HG02840 (cell line): ENCODE measurements around the gene PKIG.

Source experiments
- ATAC-seq: cut with Tn5 transposase; IDR thresholded peaks from one replicate; pipeline ENCODE4 v1.9.1; 2021; ENCODE audit warnings: mild to moderate bottlenecking, moderate library complexity, moderate number of reproducible peaks; ENCODE audit not compliant: unreplicated experiment, low FRiP score

Gene PKIG

GRCh38 chr20:44615876-44616603 is 33.7 kb downstream of the PKIG start:
- no peak for ATAC-seq

DNA sequence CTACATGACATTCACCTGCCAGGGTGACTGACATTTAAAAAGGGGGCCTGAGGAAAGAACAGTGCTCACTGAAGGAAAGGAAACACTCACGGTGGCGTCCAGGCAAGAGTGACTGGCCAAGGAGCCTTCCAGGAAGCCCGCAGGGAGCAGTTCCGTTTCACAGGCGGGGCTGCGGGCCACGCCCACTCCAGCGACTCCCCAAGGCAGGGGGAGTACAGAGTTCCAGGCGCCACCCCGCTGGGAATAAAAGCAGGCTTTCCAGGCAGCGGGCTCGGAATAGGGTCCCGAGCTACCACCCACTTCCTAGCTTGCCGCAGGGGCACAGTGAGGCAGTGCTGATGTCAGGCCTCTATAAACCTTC is 34.2 kb downstream of the PKIG start:
- no peak for ATAC-seq

- no peak for ATAC-seq
Observed at GRCh38 chr20:44618318-44618731, 35.9 kb downstream of the PKIG start.

DNA sequence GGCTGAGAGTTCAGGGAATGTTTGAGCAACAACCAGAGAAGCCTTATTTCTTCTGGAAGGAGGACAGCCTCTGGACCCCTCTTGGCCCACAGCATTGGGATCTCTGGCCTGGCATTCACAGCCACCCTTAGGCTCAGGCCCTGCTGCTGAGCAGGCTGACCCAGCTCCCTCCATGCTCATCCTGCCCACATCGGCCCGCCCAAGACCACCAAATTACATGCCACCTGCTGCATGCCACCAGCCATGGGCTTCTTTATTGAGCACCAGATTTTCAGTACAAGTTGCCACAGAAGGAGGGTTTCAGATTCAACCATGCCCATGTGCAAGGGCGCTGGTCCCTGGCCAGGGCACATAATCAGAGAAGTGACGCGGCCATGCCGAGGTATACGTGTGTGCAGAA is 36.9 kb downstream of the PKIG start:
- no peak for ATAC-seq

- no peak for ATAC-seq
Observed at GRCh38 chr20:44620030-44620429, 37.7 kb downstream of the PKIG start.

DNA sequence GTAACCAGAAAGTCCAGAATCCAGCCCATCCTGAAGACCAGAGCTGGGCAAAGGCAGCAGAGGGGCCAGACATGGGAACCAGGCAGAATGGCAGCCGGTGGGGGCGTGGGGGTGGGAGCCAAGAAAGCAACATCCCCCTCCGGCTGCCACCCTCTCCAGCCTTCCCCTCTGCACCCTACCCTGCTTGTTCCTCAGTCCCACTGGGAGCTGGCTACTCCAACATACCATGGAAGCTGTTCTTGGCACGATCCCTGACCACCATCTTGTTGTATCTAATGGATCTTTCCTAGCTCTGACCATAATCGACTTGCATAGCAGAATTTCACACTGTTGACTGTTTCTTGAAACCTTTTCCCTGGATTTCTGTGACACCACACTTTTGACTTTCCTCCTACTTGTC is 38.9 kb downstream of the PKIG start:
- ATAC-seq: no peak

DNA sequence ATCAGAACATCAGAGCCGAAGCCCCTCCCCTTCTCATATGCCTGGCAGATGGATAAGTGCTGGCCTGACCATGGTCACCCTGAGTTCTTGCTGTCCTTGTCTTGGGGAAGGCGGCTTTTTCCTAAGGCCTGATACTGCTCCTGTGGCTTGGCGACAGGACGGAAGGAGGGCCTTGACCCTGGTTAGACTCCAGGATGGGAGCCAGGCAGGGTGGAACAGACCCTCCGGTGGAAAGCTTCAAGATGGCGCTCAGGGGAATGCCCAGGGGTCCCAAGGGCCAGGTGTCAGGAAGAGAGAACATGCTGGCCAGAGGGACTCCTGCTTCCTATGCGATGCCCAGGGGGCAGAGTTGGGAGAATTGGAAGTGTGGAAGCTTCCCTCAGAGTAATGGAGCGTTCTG is 39.6 kb downstream of the PKIG start:
- no peak for ATAC-seq

- no peak for ATAC-seq
Observed at GRCh38 chr20:44622501-44623270, 40.3 kb downstream of the PKIG start.

DNA sequence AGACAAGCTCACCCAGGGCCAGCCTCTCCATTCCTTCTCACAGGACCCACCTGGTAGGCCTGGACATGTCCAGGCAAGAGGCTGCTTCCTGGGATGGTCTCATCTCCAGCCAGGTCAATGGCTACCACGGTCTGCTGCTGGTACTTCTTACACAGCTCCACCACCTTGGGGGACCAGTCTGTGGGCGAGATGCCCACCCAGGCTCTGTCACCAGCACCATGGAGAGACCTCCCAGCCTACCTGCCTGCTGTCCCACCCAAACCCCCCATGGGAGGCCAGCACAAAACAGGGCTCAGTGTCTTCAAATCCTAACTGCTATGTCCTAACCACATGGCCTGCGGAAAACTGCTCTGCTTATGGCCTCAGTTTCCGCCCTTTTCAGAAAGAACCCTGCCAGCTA is 41.8 kb downstream of the PKIG start:
- ATAC-seq: no peak

GRCh38 chr20:44624743-44625271 is 42.4 kb downstream of the PKIG start:
- ATAC-seq: no peak

GRCh38 chr20:44625361-44625760 is 43.0 kb downstream of the PKIG start:
- no peak for ATAC-seq

DNA sequence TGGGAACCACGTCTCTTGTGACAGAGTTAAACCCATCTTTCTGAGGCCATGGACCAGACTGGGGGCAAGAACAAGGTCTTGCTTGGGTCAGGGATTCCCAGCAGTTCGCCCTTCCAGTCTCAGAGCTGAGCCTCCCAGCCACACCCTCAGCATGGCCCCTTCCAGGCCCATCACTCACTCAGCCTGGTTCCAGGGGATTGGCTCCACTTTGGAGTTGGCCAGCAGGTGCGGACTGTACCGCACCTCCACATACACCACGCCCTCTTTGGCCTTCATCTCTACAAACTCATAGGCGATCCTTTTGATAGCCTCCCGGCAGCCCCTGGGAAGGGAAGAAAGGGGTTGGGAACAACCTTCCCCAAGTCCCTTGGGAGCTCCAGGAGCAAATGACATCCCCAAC is 43.9 kb downstream of the PKIG start:
- ATAC-seq: no peak

GRCh38 chr20:44627364-44628010 is 45.1 kb downstream of the PKIG start:
- no peak for ATAC-seq

DNA sequence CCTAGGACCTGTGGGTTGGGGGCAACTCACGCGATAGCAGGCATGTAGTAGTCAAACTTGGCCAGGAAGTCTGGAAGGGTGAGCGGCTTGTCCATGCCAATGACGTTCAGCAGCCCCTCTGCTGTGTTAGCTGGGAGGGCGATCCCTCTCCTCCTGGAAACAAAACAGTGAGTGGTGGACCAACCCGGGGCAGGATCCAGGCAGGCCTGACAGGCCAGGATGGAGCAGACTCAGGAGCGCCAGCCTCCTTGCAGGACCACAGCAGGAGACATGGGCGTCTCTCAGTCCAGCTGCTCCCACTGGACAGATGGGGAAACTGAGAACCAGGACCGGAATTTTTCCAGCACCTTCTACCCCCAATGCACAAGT is 46.6 kb downstream of the PKIG start:
- ATAC-seq: no peak

DNA sequence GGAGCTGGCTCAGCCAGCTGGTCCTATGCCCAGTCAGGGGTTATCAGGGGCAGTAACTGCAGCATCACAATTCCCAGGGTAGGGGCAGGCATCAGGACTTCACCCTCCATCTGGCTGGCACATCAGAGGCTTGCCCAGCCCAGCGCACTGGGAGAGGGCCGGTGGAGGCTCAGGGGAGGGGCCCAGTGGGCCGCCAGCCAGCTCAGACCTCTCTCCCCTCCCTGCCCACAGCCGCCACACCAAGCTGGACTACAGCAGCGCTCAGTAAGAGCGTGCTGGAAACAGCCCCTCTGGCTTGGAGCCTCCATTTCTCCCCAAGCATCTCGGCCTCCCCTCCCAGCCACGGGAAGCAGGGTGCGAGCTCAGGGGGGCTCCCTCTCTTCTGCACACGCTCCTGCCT is 47.2 kb downstream of the PKIG start:
- no peak for ATAC-seq

- ATAC-seq: no peak
Observed at GRCh38 chr20:44630297-44630696, 47.9 kb downstream of the PKIG start.

DNA sequence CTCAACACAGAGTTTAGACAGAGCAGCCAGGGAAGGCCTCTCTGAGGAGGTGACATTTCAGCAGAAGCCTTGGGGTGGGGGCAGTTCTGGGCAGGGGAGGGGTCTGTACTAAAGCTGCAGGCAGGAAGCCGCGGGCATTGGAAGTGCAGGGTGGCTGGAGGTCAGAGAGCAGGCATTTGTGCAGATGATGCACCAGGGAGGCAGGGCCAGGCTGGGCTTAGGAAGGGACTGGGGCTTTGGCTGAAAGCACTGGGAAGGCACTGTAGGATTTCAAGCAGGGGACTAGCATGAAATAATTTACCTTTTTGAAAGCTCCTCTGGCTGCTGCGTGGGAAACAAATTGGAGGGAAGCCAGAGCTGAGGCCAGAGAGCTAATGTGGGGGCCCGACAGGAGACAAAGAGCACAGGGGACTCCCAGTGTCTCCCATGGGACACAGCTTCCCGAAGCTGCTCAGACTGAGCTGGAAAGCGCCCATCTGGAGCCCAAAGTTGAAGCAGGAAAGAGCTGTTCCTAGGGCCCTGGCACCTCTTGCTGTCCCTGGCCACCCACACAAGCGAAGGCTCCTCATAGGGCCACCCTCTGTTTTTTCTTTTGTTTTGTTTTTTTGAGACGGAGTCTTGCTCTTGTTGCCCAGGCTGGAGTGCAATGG is 49.8 kb downstream of the PKIG start:
- no peak for ATAC-seq

- no peak for ATAC-seq
Observed at GRCh38 chr20:44633187-44633810, 50.9 kb downstream of the PKIG start.

DNA sequence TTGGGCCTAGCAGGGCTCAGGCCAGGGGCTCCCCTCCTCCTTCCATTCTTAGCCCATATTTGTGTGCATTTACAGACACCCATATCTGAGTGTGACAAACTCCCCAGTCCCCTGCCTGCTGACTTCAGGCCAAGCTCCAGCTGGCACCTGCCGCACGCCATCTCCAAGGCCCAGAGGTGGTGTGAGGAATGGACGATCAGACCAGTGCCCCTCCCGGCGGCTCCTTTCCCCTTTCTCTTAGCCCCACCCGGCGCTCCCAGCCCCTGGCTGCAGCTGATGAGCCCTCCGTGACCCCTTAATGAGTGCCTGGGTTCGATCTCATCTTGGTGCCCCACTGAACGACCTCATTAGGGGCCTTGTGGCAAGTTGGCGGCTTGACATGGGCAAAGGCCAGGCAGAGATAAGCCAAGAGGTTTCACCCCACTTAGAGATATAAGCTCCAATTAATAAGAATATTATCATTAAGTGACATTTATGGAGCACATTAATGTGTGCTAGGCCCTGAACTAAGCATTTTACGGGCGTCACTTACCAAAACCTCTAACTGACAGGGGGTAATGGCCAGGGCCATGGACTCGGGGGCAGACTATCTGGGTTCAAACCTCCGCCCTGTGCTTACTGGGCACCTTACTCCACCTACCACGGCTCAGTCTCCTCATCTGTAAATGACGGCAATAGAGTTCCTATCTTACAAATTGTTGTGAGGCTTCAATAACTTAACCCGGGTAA is 51.7 kb downstream of the PKIG start:
- no peak for ATAC-seq

GRCh38 chr20:44635877-44636276 is 53.5 kb downstream of the PKIG start:
- ATAC-seq: no peak
